Left ventricle myocardium inferior (tissue), 1 donor: ENCODE measurements around the gene ARL13B. TPM values are rescaled to one million over a fixed set of nuclear protein-coding genes. Genes with fewer than 3 reads are reported as not detected.
"Not testable (repeated sequence)": the region's sequence is repeated elsewhere in the genome, so short reads cannot be mapped to it uniquely, and the experiment has no call there.

ENCODE experiments used
- DNase-seq: peaks from one replicate; pipeline ENCODE4 v3.0.0-alpha.2; 2020
- H3K27ac ChIP-seq: fragments of 200-600 bp; replicated peaks from 2 replicates; pipeline ENCODE4 v1.8.0; 2021
- H3K27me3 ChIP-seq: fragments of 200-600 bp; 2 replicates; pipeline ENCODE4 v1.8.0; 2021; ENCODE audit warnings: low read depth
- H3K36me3 ChIP-seq: fragments of 200-600 bp; 2 replicates; pipeline ENCODE4 v1.8.0; 2021
- H3K4me1 ChIP-seq: fragments of 200-600 bp; 2 replicates; pipeline ENCODE4 v1.8.0; 2021
- H3K4me3 ChIP-seq: fragments of 200-600 bp; 2 replicates; pipeline ENCODE4 v1.8.0; 2021; ENCODE audit warnings: mild to moderate bottlenecking, moderate library complexity
- H3K9me3 ChIP-seq: fragments of 200-600 bp; replicated peaks from 2 replicates; pipeline ENCODE4 v1.8.0; 2021
- CTCF ChIP-seq: fragments of 200-600 bp; IDR thresholded peaks from 2 replicates; pipeline ENCODE4 v1.8.0; 2021; ENCODE audit warnings: antibody characterized with exemption, mild to moderate bottlenecking, borderline replicate concordance
- intact Hi-C: fragments of 100-400 bp; cut with micrococcal nuclease; formaldehyde crosslinking; loops from one replicate; pipeline ENCODE4 v1.11.0; 2022
- long read RNA-seq: library from polyadenylated mRNA; unstranded; transcript quantifications from one replicate; pipeline ENCODE4 v2.0.0, GENCODE V29; 2021
- total RNA-seq: library from RNA; stranded (reverse); fragmentation: NEBNext Ultra II Directional; extraction: Animal tissue kit (Norgen Biotek cat#: 25700); gene quantifications from one replicate; pipeline ENCODE4 v1.2.1, GENCODE V29; 2021
- donor health status: DM: no; HTN: yes; CAD: no; lungs with severe emphysema.

The ARL13B gene
- total RNA-seq, result 5.6 TPM
- long read RNA-seq, partial matches to known transcripts, result 1 of 6 reads
- long read RNA-seq, other reads (novel, unspliced or antisense), result 2 of 6 reads

GRCh38 chr3:93979850-93980676, at the start of gene ARL13B:
Gene ARL13B, plus strand, starts transcription at chr3:93980155. Its CDS starts 269 bp downstream, at chr3:93980424.
- Histone ChIP-seq H3K36me3 (no peaks in the 10 kb centered on the region), H3K4me3 (peak within 1 kb of the TSS; percentile 93), H3K27me3 (no peaks in the 10 kb centered on the region), H3K27ac (peak within 1 kb of the TSS; percentile 95), H3K9me3 (no peaks in the 10 kb centered on the region), H3K4me1 (peaks cover 18% of the 10 kb centered on the region)
- peak; percentile 98 for DNase-seq
- TF ChIP-seq CTCF, result no peak
- intact Hi-C loops, result no loop called here

- Histone ChIP-seq H3K27ac (no peak overlapping the region), H3K9me3 (peaks cover 3% of the 10 kb centered on the region), H3K36me3 (no peaks in the 10 kb centered on the region), H3K4me3 (no peak overlapping the region), H3K27me3 (no peaks in the 10 kb centered on the region), H3K4me1 (peaks cover 11% of the 10 kb centered on the region)
- no peak for DNase-seq
- TF ChIP-seq CTCF, result no peak
- intact Hi-C loops, result no loop called here
These were observed 48.2 kb upstream of the ARL13B start for GRCh38 chr3:93931597-93932229.

- H3K9me3 ChIP-seq, result peaks cover 3% of the 10 kb centered on the region
- H3K4me1 ChIP-seq, result peaks cover 11% of the 10 kb centered on the region
- no peak for DNase-seq
These were observed 45.4 kb upstream of the ARL13B start for GRCh38 chr3:93934366-93935046.

GRCh38 chr3:93936549-93936948, 43.4 kb upstream of the ARL13B start:
- H3K4me1 ChIP-seq, result peaks cover 11% of the 10 kb centered on the region
- no peaks in the 10 kb centered on the region for H3K27me3 ChIP-seq
- intact Hi-C loops, result no loop called here
- no peak for TF ChIP-seq CTCF
- DNase-seq, result no peak
- peaks cover 3% of the 10 kb centered on the region for H3K9me3 ChIP-seq
- no peak overlapping the region for H3K4me3 ChIP-seq
- H3K27ac ChIP-seq, result no peak overlapping the region
- H3K36me3 ChIP-seq, result no peaks in the 10 kb centered on the region

More at GRCh38 chr3:93934366-93935046, 45.4 kb upstream of the ARL13B start:
- intact Hi-C loops, result no loop called here
- H3K36me3 ChIP-seq, result no peaks in the 10 kb centered on the region
- no peak overlapping the region for H3K27ac ChIP-seq
- no peaks in the 10 kb centered on the region for H3K27me3 ChIP-seq
- H3K4me3 ChIP-seq, result no peak overlapping the region
- no peak for TF ChIP-seq CTCF

GRCh38 chr3:93937485-93937884, 42.5 kb upstream of the ARL13B start:
- H3K27me3 ChIP-seq, H3K36me3 ChIP-seq, H3K27ac ChIP-seq, H3K4me1 ChIP-seq, DNase-seq, H3K4me3 ChIP-seq, intact Hi-C loops, H3K9me3 ChIP-seq: not testable (repeated sequence)

GRCh38 chr3:93949958-93950357, 30.0 kb upstream of the ARL13B start:
- H3K27ac ChIP-seq, H3K27me3 ChIP-seq, intact Hi-C loops, H3K36me3 ChIP-seq, H3K4me1 ChIP-seq, H3K4me3 ChIP-seq, DNase-seq: not testable (repeated sequence)
- peaks cover 40% of the 10 kb centered on the region for H3K9me3 ChIP-seq
